GM21786 (cell line): ENCODE data around the gene SRPX2.

Experiments used
- ATAC-seq: cut with Tn5 transposase; IDR thresholded peaks from one replicate; pipeline ENCODE4 v1.9.1; 2021; ENCODE audit not compliant: unreplicated experiment

Gene SRPX2

DNA sequence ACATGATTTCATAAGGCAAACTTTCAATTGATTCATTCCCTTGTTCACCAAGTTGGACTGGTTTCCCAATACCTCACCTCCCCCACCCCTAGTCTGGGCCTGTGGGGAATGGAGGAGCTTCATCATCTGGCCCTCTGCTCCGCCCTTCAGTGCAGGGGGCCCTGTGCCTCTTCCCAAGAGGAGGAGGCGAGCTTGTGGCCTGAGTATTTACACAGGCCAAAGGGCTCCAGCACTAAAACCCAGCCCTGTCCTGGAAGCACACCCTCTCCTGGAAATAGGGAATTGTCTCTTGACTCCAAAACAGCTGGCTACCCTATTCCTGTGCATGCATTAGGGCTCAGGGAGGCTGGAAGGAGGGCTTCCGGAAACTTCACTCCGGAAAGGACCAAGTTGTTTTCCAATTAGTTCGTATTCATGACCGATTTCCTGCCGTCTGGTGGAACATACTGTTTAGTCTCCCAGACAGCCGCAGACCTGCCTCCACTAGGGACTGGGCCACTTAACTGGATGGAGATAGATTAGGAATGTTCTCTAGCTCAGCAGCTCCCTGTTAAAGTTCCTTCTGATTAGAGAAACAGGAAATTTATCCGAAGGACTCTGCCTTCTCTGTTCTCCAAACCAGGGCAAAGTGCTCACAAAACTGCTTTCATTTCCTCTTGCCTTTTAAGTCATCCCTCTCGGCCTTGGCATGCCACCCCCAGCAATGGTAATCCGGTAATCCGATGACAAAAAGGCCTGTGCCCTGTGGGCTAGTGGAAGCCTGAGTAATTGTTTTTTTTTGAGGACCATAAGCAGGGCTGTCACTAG lies 5.8 kb downstream of the SRPX2 start:
- ATAC-seq = no peak

DNA sequence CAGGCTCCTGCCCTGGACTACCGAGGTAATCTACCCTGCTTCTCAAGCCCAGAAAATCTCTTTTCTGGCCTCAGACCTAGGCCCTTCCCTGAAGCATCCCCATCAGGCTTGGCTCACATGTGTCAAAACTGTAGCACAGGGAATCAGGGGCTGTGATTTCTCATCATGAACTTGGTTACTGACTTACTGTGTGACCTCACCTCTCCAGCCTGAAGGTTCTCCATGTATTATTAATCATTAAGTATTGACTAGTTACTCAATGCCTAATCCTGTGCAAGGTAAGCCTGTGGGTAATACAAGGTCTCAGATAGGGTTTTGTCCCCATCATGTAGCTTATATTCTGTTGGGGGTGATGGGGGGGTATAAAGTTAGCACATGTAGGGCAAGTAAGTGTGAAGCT lies 6.8 kb downstream of the SRPX2 start:
- no peak for ATAC-seq

GRCh38 chrX:100652266-100652665 lies 8.3 kb downstream of the SRPX2 start:
- no peak for ATAC-seq

DNA sequence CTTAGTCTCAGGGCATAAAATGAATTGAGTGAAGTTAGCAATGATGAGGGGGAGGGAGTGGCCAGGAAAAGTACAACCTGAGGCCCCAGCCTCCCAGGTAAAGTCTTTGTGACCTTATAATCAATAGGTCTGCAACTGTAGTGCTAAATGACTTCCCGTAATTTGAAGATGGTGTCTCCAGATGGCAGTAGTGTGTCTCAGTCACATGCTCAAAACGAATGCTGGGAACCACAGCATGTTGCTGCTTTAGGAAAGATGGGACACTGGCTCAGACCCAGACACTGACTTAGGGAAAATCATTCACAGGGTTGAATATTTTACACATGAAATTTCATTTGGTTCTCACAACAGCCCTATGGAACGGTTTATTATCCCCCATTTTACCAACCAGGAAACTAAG lies 10.3 kb downstream of the SRPX2 start:
- ATAC-seq = no peak

DNA sequence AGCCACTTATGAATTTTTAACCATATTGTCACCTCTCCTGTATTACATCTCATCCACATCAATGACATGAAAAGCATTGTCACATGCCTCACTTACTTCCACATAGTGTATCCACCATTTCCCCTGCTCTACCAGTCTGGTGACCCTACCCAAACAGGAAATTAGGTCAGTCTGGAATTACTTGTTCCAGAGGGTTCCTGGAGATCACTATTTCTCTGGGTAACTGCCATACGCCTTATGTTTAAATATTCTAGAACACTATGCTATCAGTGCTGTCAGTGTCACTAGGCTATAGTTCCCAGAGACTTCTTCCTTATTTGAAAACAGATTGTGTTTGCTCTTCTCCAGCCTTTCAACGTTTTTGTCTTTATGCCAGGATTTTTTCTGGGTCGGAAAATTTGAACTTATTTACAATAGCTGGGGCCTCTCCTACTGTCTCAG lies 15.0 kb downstream of the SRPX2 start:
- ATAC-seq = no peak

DNA sequence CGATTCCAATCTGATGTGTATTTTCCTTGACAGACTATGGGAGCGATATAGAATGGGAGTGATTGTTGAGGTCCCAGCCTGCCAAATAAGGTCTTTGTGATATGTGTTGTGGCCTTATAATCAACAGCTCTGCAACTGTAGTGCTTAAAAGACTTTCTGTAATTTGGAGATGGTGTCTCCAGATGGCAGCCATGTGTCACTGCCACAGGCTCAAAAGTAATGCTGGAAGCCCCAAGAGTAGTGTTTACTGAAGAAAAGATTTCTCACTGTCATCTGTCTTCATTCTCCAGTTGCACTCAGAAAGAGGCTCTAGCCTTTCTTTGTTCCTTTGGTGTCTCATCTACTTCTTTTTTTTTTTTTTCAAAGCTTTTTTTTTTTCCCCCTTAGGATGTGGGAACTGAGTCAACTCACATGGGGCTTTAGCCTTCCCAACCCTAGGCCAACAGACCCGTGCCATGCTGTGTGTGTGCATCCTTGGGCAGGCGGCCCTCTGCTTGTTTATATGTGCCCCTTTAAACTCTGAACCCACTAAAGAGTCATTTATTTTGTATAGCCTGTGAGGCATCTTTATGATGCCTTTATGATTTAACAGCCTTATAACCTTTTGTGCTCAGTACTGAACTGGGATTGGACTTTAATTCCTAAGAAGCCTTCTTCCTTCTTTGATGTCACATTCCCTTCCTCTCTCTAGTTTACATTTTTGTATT lies 15.6 kb downstream of the SRPX2 start:
- no peak for ATAC-seq

- ATAC-seq = no peak
Observed at GRCh38 chrX:100662170-100662569, 18.2 kb downstream of the SRPX2 start.

DNA sequence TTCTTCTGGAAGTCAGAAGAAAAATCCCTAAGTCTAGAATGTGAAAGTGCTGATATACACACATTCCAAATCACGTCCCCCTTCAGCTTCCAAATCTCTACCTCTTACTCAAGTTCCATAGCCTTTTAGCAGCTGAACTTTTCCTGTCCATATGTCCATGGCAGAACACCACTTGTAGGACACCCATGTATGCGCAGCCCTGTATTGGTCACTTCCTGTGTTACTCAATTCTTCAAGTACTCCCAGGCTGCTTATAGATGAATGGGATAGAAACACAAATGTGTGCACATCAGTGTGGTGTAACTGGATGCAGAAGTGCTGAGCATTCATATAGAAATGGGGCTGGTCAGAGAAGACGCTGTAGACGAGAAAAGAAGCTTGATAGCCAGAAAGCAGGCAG lies 18.8 kb downstream of the SRPX2 start:
- ATAC-seq = no peak

DNA sequence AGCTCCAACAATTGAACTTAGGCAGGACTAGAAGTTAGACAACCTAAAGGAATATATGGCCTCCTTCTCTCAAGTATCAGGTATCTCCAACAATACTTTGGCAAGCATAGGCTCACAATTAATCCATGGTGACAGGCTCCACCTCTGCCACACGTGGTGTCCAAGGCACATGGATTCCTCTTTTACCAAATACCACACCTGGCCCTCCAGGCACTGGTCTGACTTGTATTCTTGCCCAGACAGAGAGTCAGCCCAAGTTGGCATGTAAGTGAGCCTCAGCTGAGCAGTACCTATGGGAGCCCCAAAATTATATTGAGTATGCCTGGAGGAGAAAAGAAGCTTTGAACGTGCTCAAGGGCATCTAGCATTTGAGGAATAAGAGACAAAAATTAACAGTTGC lies 19.6 kb downstream of the SRPX2 start:
- no peak for ATAC-seq

GRCh38 chrX:100672966-100673365 lies 29.0 kb downstream of the SRPX2 start:
- ATAC-seq = no peak

DNA sequence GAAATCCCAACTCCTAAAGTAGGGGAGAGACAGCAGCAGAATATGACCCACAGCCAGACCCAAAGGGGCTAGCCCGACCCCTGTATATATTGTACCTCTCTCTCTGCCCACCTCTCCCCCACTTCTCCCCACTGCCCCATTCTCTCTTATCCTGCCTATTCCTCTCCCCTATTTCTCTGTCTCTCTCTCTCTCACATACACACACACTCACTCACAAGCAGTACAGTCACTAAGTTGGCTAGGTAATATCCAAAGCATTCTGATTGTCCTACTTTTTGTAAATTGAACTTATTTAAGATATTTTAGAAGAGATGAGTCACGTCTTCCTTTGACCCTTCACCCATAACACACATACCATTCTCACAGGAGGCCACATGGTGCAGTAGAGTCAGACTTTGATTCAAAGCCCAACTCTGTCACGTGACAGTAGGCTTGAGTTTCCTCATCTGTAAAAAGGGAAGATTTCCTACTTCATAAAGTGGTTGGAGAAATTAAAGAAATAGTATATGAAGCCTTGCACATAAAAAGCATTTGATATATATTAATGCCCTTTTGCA lies 29.5 kb downstream of the SRPX2 start:
- ATAC-seq = no peak

DNA sequence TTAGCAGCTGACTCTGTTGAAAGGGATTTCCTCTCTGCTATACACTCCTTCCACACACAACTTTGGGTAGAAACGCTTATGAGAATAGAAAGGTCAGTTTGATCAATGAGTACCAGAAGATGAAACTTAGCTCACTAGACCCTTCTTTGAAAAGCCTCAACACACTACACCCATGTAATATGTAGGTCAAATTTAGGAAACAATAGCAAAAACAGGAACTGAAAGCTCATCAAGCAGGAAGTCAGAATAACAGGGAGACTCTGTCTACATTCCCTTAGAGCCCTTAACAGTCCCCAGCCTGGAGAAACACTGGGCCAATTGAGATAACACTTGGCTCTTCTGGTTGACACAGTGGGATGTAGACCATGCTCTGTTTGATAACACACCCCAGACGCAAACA lies 30.7 kb downstream of the SRPX2 start:
- no peak for ATAC-seq

- no peak for ATAC-seq
Observed at GRCh38 chrX:100677611-100678181, 33.7 kb downstream of the SRPX2 start.

GRCh38 chrX:100680756-100681155 lies 36.8 kb downstream of the SRPX2 start:
- ATAC-seq = no peak

DNA sequence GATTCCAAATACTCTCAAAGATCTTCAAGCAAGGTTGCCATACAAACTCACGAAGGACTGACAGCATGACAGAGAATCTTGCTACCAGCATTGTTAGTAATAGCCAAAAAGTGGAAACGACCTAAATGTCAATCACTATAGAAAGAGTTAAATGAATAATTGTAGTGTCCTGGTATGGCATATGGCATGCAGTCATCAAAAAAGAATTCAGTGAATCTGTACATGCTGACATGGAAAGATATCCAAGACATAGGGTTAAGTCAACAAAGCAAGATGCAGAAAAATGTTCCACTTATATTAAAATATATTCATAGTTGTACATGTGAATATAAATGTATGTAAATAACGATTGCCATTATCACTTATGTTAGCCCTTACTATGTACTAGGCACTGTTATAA lies 37.6 kb downstream of the SRPX2 start:
- no peak for ATAC-seq

- no peak for ATAC-seq
Observed at GRCh38 chrX:100682939-100683338, 38.9 kb downstream of the SRPX2 start.

- ATAC-seq = peak; percentile 81
Observed at GRCh38 chrX:100685284-100685996, 41.4 kb downstream of the SRPX2 start.

DNA sequence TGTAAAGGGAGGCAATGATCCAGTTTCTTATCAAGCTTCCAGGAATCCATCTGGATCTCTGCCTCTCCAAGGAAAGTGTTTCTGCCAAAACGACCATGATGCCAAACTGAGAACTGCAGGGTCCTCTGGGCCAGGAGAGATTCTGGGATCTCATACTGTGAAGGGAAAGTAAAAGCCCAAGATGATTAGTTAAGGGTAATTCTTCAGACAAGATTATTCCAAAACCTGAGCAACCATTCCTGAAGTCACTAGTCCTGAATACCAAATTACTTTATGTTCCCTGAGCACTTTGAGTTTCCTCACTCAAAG lies 42.0 kb downstream of the SRPX2 start:
- ATAC-seq = no peak

DNA sequence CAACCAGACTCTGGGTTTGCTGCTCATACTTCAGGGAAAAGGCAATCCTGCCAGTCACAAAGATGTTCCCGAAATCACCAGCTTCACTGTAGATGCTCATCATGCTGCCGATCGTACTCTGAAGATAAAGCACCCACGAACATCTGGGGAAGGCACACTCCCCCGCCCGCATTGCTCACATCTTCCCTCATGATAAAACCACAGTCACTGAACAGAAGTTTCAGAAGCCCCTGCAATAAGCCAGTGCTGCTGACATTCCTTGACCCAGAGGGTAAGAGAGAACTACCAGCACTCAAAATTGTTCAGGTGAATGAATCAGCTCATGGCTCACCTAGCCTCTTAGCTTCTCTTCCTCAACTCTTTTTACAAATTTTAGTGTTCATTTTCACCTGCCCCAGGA lies 43.1 kb downstream of the SRPX2 start:
- ATAC-seq = no peak

DNA sequence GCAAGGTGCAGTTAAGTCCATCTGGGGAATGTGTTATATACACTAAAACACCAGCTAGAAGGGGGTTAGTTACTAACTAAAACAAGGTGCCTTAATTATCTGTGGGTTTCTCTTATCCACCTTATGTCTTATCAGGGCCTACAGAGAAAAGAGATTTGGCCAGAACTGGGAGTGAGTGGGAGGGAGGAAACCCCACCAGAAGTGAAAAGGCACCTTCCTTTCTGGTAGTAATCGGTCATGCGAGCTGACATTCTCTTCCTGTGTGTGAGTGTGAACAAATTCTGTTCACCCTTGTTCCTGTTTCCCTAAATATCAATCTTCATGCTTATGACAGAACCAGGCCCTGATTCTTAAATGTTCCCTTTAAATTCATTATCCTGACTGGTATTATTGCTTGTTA lies 43.5 kb downstream of the SRPX2 start:
- peak; percentile 62 for ATAC-seq

DNA sequence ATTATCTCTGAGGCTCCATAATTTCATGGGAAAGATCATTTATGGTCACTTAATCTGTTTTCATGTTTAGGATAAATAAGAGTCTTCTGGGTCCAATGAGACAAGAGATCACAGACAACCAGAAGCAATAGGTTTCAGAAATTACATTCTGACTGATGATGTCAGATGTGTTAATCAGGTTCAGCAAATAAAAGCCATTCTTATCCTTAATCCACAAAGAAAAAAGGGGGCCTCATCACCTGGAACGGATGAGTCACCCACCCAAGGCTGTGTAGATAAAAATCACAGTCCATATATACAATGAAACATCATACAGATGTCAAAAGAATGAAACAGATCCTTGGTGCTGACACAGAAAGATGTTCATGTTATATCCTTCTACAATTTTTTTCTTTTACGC lies 51.3 kb downstream of the SRPX2 start:
- ATAC-seq = no peak
